SK-N-SH treated with all-trans-retinoic acid at 6 μM for 48 hours (cell line): Measurements from ENCODE around the gene ZBTB47.

ENCODE experiments used
- OSR1 ChIP-seq: fragments of 250-450 bp; sonication (Bioruptor Pico); IDR thresholded peaks from 2 replicates; pipeline ENCODE4 v1.8.0; 2022; ENCODE audit warnings: moderate library complexity, mild to moderate bottlenecking, inconsistent platforms
- RARB ChIP-seq: fragments of 250-450 bp; sonication (Bioruptor Pico); IDR thresholded peaks from 2 replicates; pipeline ENCODE4 v1.8.0; 2021; ENCODE audit warnings: mild to moderate bottlenecking, moderate library complexity
- TCF4 ChIP-seq: fragments of 250-450 bp; sonication (Bioruptor Pico); IDR thresholded peaks from 2 replicates; pipeline ENCODE4 v1.8.0; 2021; ENCODE audit warnings: mild to moderate bottlenecking, moderate library complexity, borderline replicate concordance
- ZFP30 ChIP-seq: fragments of 450-650 bp; formaldehyde crosslinking; IDR thresholded peaks from 2 replicates; pipeline ENCODE4 v1.5.0; 2022; ENCODE audit warnings: mild to moderate bottlenecking, moderate library complexity

GRCh38 chr3:42668413-42668760 is 14.9 kb downstream of the ZBTB47 start:
- TF ChIP-seq TCF4 (CRISPR knock-in tag) = no peak
- no peak for TF ChIP-seq RARB
- no peak for TF ChIP-seq OSR1 (CRISPR knock-in tag)
- no peak for TF ChIP-seq ZFP30
